Measurements from ENCODE around the gene TTC4.
"Not testable (repeated sequence)": the region's sequence is repeated elsewhere in the genome, so short reads cannot be mapped to it uniquely, and the experiment has no call there.

The TTC4 gene

GRCh38 chr1:54748094-54748835 is 32.6 kb downstream of the TTC4 start:
- no peak for DNase-seq (ENCODE audit: low spot score)

GRCh38 chr1:54750596-54750995 is 34.9 kb downstream of the TTC4 start:
- DNase-seq (ENCODE audit: low spot score): no peak

DNA sequence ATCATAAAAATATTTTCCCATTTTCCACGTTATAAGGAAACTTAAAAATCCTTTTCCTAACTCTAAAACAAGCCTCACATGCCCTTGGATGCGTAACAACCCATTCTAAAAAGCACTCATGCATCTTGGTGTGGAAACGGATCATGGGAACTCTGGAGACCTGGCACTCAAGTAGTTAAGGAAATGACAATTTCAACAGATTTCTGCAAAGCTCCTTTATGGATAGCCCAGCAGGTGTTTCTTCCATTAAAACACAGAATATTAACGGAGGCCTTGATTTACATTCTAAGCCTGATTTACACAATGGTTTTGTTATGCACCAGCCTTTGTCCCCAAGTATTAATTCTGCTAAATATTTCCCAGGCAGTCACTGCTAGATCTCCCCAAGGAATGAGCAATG is 35.8 kb downstream of the TTC4 start:
- no peak for DNase-seq (ENCODE audit: low spot score)

DNA sequence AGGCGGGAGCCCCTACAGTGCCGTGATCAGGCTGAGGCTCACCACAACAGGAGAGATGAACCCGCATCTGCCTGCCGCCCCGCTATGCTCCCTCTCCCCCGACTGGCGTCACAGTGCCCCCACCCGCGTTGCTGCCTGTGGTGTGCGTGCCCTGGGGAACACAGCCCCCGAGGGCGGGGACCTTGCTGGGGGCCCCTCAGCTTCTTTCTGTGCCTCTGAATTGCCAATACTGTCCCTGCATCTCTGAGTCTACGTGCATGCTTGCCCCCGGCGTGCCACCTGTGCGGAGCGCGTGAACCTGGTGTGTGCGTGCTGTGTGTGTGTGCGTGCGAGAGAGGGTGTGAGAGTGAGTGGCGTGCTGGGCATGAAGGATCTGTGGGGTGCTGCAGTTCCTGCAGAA is 38.4 kb downstream of the TTC4 start:
- DNase-seq (ENCODE audit: low spot score): no peak

GRCh38 chr1:54754486-54755285 is 39.0 kb downstream of the TTC4 start:
- DNase-seq (ENCODE audit: low spot score): no peak

DNA sequence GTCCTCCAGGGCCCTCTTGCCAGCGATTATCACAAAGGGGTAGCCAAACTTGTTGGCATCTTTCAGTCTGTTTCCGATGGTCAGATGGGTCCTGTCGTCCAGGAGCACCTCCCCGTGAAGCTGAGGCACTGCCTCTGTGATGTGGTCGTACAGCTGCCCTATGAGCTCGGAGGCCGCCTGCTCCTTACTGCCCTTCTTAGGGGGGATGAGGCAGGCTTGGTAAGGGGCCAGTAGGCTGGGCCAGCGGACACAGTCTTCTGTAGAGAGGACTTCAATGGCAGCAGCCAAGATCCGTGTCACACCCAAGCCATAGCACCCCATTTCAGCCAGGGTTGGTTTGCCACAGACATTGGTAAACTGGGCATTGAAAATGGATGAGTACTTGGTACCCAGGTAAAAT is 42.2 kb downstream of the TTC4 start:
- no peak for DNase-seq (ENCODE audit: low spot score)

GRCh38 chr1:54758678-54759348 is 43.2 kb downstream of the TTC4 start:
- DNase-seq (ENCODE audit: low spot score): no peak

DNA sequence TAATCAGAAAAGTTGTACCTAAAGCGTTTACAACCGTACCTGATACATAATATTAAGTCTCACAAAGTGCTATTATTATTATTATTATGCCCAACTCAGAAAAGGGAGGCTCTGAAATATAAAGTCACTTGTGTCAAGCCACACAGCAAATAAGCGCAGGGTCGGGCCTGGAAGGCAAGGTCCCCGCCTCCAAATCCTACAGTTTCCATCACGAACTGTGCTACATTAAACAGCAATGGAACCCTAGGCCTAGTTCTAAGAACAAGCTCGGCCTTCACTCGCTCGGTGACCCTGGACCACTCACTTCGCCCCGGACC is 48.1 kb downstream of the TTC4 start:
- DNase-seq (ENCODE audit: low spot score): no peak

GRCh38 chr1:54764133-54764921 is 48.7 kb downstream of the TTC4 start, which contains the start of gene PARS2:
Gene PARS2 (minus strand): TSS chr1:54764523. CDS start chr1:54759161, 5,362 bp downstream.
- DNase-seq (ENCODE audit: low spot score): peak; percentile 100

GRCh38 chr1:54764922-54765561 is 49.4 kb downstream of the TTC4 start:
- no peak for DNase-seq (ENCODE audit: low spot score)

DNA sequence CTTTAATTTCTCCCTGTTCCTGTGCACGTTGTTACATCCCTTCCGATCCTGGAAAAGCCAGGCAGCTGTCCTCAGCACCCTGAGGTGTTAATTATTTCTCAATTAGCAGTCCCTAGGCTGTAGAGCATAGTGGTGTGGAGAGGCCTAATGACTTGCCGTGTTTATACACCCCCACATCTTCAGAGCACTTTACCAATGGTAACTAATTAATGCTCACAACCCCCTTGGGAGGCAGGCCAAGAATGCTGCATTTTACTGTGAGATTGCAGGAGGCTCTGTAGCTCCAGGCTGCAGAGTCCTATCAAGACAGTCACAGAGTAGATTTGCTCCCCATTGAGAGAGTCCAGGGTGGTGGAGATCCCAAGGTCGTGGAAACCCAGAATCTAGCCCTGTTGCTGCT is 51.1 kb downstream of the TTC4 start:
- no peak for DNase-seq (ENCODE audit: low spot score)

- no peak for DNase-seq (ENCODE audit: low spot score)
Measured at GRCh38 chr1:54767526-54767925, 51.9 kb downstream of the TTC4 start.

- DNase-seq (ENCODE audit: low spot score): no peak
Measured at GRCh38 chr1:54768093-54768492, 52.4 kb downstream of the TTC4 start.

DNA sequence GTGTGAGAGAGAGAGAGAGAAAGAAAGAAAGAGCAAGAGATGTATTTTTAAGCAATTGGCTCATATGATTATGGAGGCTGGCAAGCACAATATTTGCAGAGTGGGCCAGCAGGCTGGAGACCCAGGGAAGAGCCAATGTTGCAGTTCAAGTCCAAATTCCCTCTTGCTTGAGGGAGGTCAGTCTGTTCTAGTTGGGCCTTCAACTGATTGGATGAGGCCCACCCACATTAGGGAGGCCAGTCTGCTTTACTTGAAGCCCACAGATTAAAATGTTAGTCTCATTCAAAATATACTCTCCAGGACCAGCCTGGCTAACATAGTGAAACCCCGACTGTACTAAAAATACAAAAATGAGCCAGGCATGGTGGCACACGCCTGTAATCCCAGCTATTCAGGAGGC is 57.3 kb downstream of the TTC4 start:
- DNase-seq (ENCODE audit: low spot score): no peak

DNA sequence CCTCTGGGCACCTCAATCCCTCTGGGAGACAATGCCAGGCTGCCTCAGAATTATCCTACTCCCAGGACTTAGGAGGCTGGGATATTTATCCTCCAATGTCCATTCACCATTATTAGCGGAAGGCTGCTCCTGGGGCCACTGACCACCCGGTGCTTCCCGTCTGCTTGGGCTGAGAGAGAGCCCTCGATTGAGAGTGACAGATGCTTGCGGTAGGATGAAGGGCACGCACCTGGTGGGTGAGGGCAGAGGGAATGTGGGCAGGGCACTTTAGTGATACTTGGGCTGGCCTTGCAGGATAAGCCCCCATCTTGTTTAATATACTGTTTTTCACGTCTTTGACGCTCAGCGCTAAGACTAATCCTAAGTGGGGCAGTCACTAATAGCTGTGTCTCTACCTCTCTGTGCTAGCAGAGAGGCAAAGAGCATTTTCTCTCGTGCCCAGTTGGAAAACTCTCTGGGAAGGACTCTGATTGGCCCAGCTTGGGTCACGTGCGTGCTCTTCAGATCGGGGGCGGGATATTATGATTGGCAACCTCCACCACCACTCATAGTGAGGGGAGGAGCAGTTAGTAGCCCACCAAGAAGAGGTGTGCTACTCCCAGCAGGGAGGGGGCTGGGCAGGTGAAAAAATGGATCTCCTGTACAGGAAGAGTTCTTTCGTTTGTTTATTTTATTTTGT is 59.3 kb downstream of the TTC4 start:
- no peak for DNase-seq (ENCODE audit: low spot score)

DNA sequence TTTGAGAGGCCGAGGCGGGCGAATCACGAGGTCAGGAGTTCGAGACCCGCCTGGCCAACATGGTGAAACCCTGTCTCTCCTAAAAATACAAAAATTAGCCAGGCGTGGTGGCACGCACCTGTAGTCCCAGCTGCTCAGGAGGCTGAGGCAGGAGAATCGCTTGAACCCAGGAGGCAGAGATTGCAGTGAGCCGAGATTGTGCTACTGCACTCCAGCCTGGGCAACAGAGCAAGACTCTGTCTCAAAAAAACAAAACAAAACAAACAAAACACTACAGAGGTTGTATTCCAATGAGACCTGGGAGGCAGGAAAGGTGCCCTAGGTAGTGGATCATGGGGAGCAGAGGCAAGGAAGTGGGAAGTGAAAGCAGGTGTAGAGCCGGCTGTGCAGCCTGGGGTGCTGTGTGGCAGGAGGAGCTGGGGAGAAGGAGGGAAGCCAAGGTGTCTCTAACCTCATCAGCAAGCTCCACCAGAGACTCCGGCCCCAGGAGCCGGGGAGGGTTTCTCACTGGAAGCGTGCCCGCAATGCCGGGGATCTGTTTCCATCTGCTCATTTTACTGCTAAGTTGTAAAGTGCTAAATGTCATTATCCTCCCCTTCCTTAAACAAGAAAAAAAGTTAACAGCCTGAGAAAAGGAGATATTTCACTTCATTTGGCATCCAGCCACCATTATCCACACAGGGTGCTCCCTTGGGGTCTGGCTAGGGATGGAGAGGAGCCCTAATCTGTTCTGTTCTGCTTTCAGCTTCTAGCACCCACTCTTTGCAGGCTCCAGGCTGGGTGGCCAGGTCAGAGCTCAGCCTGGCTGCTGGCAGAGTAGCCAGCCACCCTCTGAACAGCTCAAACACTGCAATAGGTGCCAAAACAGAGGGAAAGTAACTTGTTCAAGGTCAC is 60.4 kb downstream of the TTC4 start:
- DNase-seq (ENCODE audit: low spot score): not testable (repeated sequence)

DNA sequence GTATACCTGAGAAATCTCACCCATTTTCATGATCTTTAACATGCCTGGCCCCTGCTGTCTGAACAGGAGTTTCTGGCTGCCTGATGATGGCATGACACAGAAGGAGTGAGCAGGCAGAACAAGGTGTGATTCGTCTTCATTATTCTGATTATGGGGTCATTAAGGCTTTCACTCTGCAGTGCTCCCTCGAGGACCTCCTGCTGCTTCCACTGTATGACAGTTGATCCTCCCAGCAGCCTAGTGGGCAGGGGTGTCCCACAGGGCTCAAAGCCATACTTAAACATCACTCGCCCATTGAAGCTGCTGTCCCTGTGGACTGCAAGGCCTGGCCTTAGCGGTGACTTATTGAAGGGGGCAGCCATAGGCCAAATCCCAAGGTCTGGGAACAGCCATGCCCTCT is 61.4 kb downstream of the TTC4 start:
- DNase-seq (ENCODE audit: low spot score): no peak

GRCh38 chr1:54777431-54777830 is 61.8 kb downstream of the TTC4 start:
- DNase-seq (ENCODE audit: low spot score): no peak

GRCh38 chr1:54781023-54781723 is 65.5 kb downstream of the TTC4 start:
- DNase-seq (ENCODE audit: low spot score): no peak

All from LoVo (cell line).